HG03439 (cell line): Measurements from ENCODE around the gene TSPAN4.

Experiments
- ATAC-seq: cut with Tn5 transposase; IDR thresholded peaks from one replicate; pipeline ENCODE4 v1.9.1; 2021; ENCODE audit warnings: mild to moderate bottlenecking, moderate library complexity; ENCODE audit not compliant: unreplicated experiment

Gene TSPAN4

GRCh38 chr11:904380-904779 is 61.7 kb downstream of the TSPAN4 start:
- ATAC-seq: no peak

GRCh38 chr11:905952-906351 is 63.3 kb downstream of the TSPAN4 start:
- ATAC-seq: no peak

GRCh38 chr11:907668-908067 is 65.0 kb downstream of the TSPAN4 start:
- ATAC-seq: no peak

- no peak for ATAC-seq
These were observed 65.6 kb downstream of the TSPAN4 start for GRCh38 chr11:908273-908672.

GRCh38 chr11:909406-909805 is 66.8 kb downstream of the TSPAN4 start:
- no peak for ATAC-seq

GRCh38 chr11:910044-910588 is 67.5 kb downstream of the TSPAN4 start:
- no peak for ATAC-seq

GRCh38 chr11:910589-911030 is 68.0 kb downstream of the TSPAN4 start, which contains the start of gene CHID1:
Gene CHID1 (minus strand): TSS chr11:910810. CDS start chr11:904816, 5,994 bp downstream.
- peak; percentile 71 for ATAC-seq

- ATAC-seq: no peak
These were observed 68.6 kb downstream of the TSPAN4 start for GRCh38 chr11:911031-911889.

GRCh38 chr11:911890-912219 is 69.2 kb downstream of the TSPAN4 start:
- no peak for ATAC-seq

- no peak for ATAC-seq
These were observed 69.6 kb downstream of the TSPAN4 start for GRCh38 chr11:912266-912665.

GRCh38 chr11:913043-913442 is 70.4 kb downstream of the TSPAN4 start:
- ATAC-seq: no peak

- no peak for ATAC-seq
These were observed 71.6 kb downstream of the TSPAN4 start for GRCh38 chr11:914204-914603.

GRCh38 chr11:914747-915501 is 72.3 kb downstream of the TSPAN4 start:
- ATAC-seq: no peak
